RKO (cell line): ENCODE data around the gene RPL18.

Experiments used
- DNase-seq: peaks from one replicate; pipeline ENCODE4 v3.0.0-alpha.2; 2016; ENCODE audit warnings: low spot score

Gene RPL18

GRCh38 chr19:48630296-48631063, 11.5 kb upstream of the RPL18 start:
- peak; percentile 74 for DNase-seq

- peak; percentile 92 for DNase-seq
These were observed 10.8 kb upstream of the RPL18 start for GRCh38 chr19:48629599-48630295.

GRCh38 chr19:48629297-48629598, 10.3 kb upstream of the RPL18 start:
- no peak for DNase-seq

- DNase-seq: no peak
These were observed 9.7 kb upstream of the RPL18 start for GRCh38 chr19:48628486-48629296.

- DNase-seq: no peak
These were observed 8.9 kb upstream of the RPL18 start for GRCh38 chr19:48627865-48628314.

- DNase-seq: no peak
These were observed 8.4 kb upstream of the RPL18 start for GRCh38 chr19:48627201-48627864.

- DNase-seq: no peak
These were observed 6.9 kb upstream of the RPL18 start for GRCh38 chr19:48625891-48626327.

GRCh38 chr19:48624791-48625723, 6.1 kb upstream of the RPL18 start:
- DNase-seq: no peak

- no peak for DNase-seq
These were observed 5.2 kb upstream of the RPL18 start for GRCh38 chr19:48624067-48624594.

- DNase-seq: no peak
These were observed 4.6 kb upstream of the RPL18 start for GRCh38 chr19:48623556-48624066.

- peak; percentile 52 for DNase-seq
These were observed 961 bp upstream of the RPL18 start for GRCh38 chr19:48619692-48620585.

- DNase-seq: no peak
These were observed 581 bp downstream of the RPL18 start for GRCh38 chr19:48618278-48618915.

GRCh38 chr19:48617146-48617937, 1.6 kb downstream of the RPL18 start:
- DNase-seq: no peak

GRCh38 chr19:48616491-48617056, 2.4 kb downstream of the RPL18 start:
- DNase-seq: no peak

GRCh38 chr19:48616041-48616436, 2.9 kb downstream of the RPL18 start:
- DNase-seq: no peak

- DNase-seq: no peak
These were observed 3.5 kb downstream of the RPL18 start for GRCh38 chr19:48615231-48616040.
